GM18505 (cell line): ENCODE measurements around the gene PAXX.

Experiments
- ATAC-seq: cut with Tn5 transposase; IDR thresholded peaks from one replicate; pipeline ENCODE4 v1.9.1; 2021; ENCODE audit not compliant: unreplicated experiment
- POLR2A ChIP-seq: IDR thresholded peaks from 4 replicates; pipeline ENCODE4 v1.6.1; 2011; ENCODE audit warnings: borderline replicate concordance; ENCODE audit not compliant: insufficient read depth, insufficient read length; ENCODE audit errors: extremely low read depth

PAXX gene

GRCh38 chr9:137019891-137020683 lies 27.9 kb downstream of the PAXX start:
- ATAC-seq, result no peak
- no peak for TF ChIP-seq POLR2A

GRCh38 chr9:137020771-137021567 lies 28.7 kb downstream of the PAXX start:
- no peak for ATAC-seq
- TF ChIP-seq POLR2A, result no peak

GRCh38 chr9:137021568-137021978 lies 29.4 kb downstream of the PAXX start:
- no peak for ATAC-seq
- no peak for TF ChIP-seq POLR2A

GRCh38 chr9:137021979-137022661 lies 29.9 kb downstream of the PAXX start:
- TF ChIP-seq POLR2A, result no peak
- ATAC-seq, result no peak

GRCh38 chr9:137022662-137023008 lies 30.4 kb downstream of the PAXX start:
- TF ChIP-seq POLR2A, result no peak
- ATAC-seq, result no peak

GRCh38 chr9:137023157-137023556 lies 30.9 kb downstream of the PAXX start:
- no peak for ATAC-seq
- TF ChIP-seq POLR2A, result no peak

GRCh38 chr9:137023583-137023991 lies 31.4 kb downstream of the PAXX start:
- no peak for ATAC-seq
- no peak for TF ChIP-seq POLR2A

- ATAC-seq, result no peak
- no peak for TF ChIP-seq POLR2A
Measured at GRCh38 chr9:137025517-137025966, 33.3 kb downstream of the PAXX start.

GRCh38 chr9:137026384-137026783 lies 34.2 kb downstream of the PAXX start:
- TF ChIP-seq POLR2A, result no peak
- ATAC-seq, result no peak

- TF ChIP-seq POLR2A, result no peak
Measured at GRCh38 chr9:137026828-137027227, 34.6 kb downstream of the PAXX start.

GRCh38 chr9:137027369-137028262 lies 35.4 kb downstream of the PAXX start, which contains the start of gene ABCA2:
TSS of gene ABCA2 (minus strand) at chr9:137028237. CDS start at chr9:137028140, 97 bp downstream.
- no peak for ATAC-seq

More at GRCh38 chr9:137026828-137027227, 34.6 kb downstream of the PAXX start:
- no peak for ATAC-seq

GRCh38 chr9:137028263-137029057 lies 36.2 kb downstream of the PAXX start:
- peak; percentile 35 for ATAC-seq
- TF ChIP-seq POLR2A, result no peak

More at GRCh38 chr9:137027369-137028262, 35.4 kb downstream of the PAXX start, which contains the start of gene ABCA2:
- no peak for TF ChIP-seq POLR2A
